GM18499 (cell line): ENCODE results near the gene CCDC197.

ENCODE experiments used
- ATAC-seq: cut with Tn5 transposase; IDR thresholded peaks from one replicate; pipeline ENCODE4 v1.9.1; 2021; ENCODE audit warnings: moderate number of reproducible peaks; ENCODE audit not compliant: insufficient read depth, unreplicated experiment

Gene CCDC197

GRCh38 chr14:93976477-93977057 lies 20.5 kb upstream of the CCDC197 start, which contains the start of gene ASB2:
Gene ASB2, minus strand, starts transcription at chr14:93976570. Its CDS starts 12,031 bp downstream, at chr14:93964539.
- no peak for ATAC-seq

GRCh38 chr14:93977171-93977570 lies 19.9 kb upstream of the CCDC197 start:
- ATAC-seq: no peak

- no peak for ATAC-seq
These were observed 19.1 kb upstream of the CCDC197 start for GRCh38 chr14:93977790-93978581.

GRCh38 chr14:93978735-93979134 lies 18.4 kb upstream of the CCDC197 start:
- no peak for ATAC-seq

GRCh38 chr14:93980456-93981201 lies 16.5 kb upstream of the CCDC197 start:
- ATAC-seq: no peak

- no peak for ATAC-seq
These were observed 15.5 kb upstream of the CCDC197 start for GRCh38 chr14:93981316-93982229.

GRCh38 chr14:93982230-93983007 lies 14.7 kb upstream of the CCDC197 start:
- no peak for ATAC-seq

GRCh38 chr14:93984070-93984469 lies 13.0 kb upstream of the CCDC197 start:
- ATAC-seq: no peak

GRCh38 chr14:93984987-93985410 lies 12.1 kb upstream of the CCDC197 start:
- ATAC-seq: no peak

GRCh38 chr14:93986955-93987354 lies 10.1 kb upstream of the CCDC197 start:
- no peak for ATAC-seq

- no peak for ATAC-seq
These were observed 9.7 kb upstream of the CCDC197 start for GRCh38 chr14:93987376-93987775.

- ATAC-seq: no peak
These were observed 9.2 kb upstream of the CCDC197 start for GRCh38 chr14:93987815-93988476.

GRCh38 chr14:93989939-93990338 lies 7.2 kb upstream of the CCDC197 start:
- no peak for ATAC-seq

GRCh38 chr14:93991212-93991611 lies 5.9 kb upstream of the CCDC197 start:
- ATAC-seq: no peak

- ATAC-seq: no peak
These were observed 5.5 kb upstream of the CCDC197 start for GRCh38 chr14:93991649-93992048.

GRCh38 chr14:93993382-93993781 lies 3.7 kb upstream of the CCDC197 start:
- no peak for ATAC-seq

GRCh38 chr14:93994919-93995682 lies 2.0 kb upstream of the CCDC197 start:
- no peak for ATAC-seq

GRCh38 chr14:93996130-93996695 lies 888 bp upstream of the CCDC197 start:
- no peak for ATAC-seq
